T1000 (cell line): ENCODE measurements around the gene FLRT1.
A peak's percentile ranks its signal among the peaks of the same experiment; 100 is the strongest.

Experiments used
- DNase-seq: peaks from one replicate; lab custom pipeline; 2025; ENCODE audit warnings: mixed read lengths; lab: John Stamatoyannopoulos, UW

FLRT1 gene

GRCh38 chr11:64023712-64024710 lies 11.7 kb upstream of the FLRT1 start:
- DNase-seq: no peak

- no peak for DNase-seq
Measured at GRCh38 chr11:64025205-64025604, 10.5 kb upstream of the FLRT1 start.

- DNase-seq: no peak
Measured at GRCh38 chr11:64026575-64027205, 9.0 kb upstream of the FLRT1 start.

GRCh38 chr11:64027651-64028397 lies 7.9 kb upstream of the FLRT1 start:
- DNase-seq: no peak

DNA sequence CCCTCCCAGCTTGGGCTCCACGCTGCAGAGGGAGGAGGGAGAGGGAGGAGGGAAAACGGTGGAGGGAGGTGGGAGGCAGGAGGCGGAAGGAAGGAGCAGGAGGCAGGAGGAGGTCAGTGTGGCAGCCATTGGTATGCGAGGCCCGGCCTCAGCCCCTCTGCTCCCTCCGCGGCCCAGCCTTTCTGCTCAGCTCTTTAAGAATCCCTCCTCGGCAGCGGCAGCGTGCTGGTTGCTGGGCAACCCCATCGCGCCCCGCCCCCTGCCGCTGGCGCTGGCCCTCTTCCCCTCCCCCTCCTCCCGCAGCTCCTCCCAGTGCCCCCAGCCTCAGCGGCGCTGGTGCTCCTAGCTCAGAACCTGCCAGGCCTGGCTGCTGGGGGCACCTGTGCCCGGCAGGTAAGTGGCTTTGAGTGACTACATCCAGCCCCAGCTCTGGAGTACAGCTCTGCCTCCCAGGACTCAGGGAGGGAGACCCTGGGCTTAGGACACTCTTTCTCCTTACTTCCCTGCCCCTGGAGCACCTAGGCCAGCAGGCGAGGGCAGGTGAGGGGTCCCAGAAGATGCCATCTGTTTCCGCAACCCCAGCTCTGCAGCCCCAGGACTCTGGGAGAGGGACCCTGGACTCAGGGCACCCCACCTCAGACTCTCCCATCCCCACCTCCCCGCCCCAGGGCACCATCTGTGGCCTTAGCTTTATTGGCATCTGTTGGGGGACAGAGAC lies 7.2 kb upstream of the FLRT1 start:
- DNase-seq: no peak

- DNase-seq: no peak
Measured at GRCh38 chr11:64029773-64030172, 6.0 kb upstream of the FLRT1 start.

GRCh38 chr11:64031001-64031400 lies 4.7 kb upstream of the FLRT1 start:
- no peak for DNase-seq

DNA sequence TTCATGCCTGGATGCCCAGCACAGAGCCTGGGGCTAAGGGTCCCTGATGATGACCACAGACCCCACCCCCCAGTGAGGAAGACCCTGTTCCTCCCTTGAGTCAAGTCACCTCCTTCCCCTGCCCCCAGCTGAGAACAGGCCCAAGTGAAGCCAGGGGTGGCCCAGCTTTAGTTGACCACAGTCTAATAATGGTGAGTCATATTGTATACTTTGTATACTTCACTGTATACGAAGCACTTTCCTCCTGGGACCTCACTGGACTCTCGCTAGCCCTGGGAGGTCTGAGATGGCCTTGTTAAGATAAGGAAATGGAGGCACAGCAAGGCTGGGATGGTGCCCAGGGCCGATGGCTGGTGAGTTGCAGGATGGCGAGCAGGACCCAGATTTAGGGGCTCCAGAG lies 3.7 kb upstream of the FLRT1 start:
- DNase-seq: peak; percentile 16

DNA sequence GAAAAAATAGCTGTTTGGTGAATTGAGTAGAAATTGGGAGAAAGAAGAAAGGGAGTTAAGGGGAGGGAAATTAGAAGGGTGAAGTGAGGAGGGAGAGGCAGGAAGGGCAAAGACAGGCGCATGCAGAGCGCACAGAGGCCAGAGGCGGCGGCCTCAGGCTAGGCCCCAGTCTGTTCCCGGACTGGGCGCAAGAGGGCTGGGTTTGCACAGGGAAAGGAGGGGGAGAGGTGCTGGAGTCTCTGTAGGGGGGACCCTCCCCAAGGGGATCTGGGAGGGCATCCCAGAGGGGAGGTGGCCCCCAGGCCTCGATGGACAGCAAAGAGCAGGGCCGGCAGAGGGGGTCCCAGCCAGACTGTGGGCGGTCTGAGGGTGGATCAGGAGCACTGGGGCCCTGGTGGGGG lies 1.3 kb upstream of the FLRT1 start:
- no peak for DNase-seq

GRCh38 chr11:64035081-64035524 lies 628 bp upstream of the FLRT1 start:
- no peak for DNase-seq

DNA sequence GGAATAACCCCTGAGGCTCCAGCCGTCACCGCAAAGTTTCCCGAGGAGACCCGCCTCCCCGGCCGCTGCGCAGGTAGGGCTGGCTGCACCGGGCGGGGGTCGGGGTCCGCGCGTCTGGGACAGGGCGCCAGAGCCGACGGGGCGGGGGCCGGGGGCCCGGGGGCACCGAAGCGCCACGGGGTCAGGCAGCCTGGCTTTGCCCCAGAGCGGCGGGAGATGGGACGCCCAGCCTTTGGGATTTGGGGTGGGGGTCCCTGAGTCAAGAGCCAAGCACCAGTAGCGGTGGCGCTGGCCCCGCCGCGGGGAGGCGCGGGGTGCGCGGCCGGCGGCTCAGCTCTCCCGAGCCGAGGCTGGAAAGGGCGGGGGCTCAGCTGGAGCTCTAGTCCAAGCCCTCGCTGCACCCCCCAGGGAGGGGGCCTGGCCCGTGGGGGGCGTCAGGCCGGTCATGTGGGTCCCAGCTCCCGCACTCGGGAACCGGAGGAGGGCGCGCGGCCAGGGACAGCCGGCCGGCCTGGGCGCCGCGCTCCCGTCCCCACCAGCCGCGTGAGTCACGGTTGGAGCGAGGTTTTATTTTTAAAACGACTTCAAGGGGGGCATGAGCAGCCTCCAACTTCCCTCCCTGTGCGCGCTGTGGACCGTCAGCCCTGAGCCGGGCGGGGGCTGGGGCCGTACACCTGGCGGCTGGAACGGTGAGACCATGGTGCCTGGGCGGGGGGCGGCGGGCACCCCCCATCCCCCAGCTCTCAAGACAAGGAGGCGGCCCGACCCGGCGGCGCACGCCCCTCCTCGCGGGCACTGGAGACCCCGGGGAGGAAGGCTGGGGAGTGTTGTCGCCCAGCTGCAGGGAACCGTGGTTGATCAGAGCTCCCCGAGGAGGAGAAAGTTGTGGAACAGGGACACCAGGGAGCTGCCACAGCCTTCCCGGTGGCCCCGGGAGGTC lies 626 bp downstream of the FLRT1 start:
- peak; percentile 60 for DNase-seq

DNA sequence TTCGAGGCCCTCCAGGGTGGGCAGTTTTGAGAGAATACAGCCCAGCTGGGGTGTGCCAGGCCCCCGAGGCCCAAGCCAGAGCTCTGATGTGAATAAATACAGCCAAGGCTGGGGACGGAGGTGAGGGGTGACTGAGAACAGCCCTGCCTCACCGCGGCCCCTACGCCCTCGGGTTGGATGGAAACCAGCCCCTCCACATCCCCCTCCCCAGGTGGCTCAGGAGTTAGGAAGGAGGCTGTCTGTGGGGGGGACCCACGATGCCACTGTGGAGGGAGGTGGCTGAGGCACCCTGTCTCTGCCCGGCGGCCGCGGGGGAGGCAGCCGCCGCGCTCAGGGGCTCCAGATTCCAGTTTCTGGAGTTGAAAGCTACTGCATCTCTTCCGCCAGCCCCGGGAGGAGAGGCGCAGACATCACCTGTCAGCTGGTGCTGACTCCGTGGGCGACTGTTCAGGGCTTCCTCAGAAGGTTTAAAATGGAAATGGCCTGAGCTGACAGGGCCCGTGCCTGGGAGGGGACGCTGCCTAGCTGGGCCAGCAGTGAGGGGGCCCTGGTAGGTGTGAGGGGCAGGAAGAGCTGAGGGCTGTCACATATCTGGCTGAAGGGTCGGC lies 1.4 kb downstream of the FLRT1 start:
- DNase-seq: no peak

DNA sequence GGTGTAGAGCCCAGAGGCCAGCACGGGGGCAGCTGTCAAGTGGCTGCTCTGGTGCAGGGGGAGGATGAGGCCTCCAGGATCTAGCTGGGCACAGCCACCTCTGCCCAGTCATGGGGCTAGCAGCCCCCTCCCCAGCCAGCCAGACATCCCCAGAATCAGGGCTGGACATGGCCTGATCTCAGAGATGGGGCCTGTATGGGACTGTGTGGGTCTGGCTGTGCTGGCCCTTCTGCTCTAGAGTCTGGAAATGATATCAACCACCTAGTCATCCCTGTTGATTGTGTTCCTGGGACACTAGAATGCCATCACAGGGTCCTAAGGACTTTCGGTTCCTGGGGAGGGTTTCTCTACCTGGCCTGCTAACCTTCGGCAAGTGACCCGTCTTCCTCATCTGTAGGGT lies 2.8 kb downstream of the FLRT1 start:
- DNase-seq: no peak

- DNase-seq: no peak
Measured at GRCh38 chr11:64039012-64039665, 3.4 kb downstream of the FLRT1 start.

- DNase-seq: no peak
Measured at GRCh38 chr11:64040684-64041322, 5.1 kb downstream of the FLRT1 start.

- no peak for DNase-seq
Measured at GRCh38 chr11:64041846-64042245, 6.1 kb downstream of the FLRT1 start.

- DNase-seq: no peak
Measured at GRCh38 chr11:64042301-64042700, 6.6 kb downstream of the FLRT1 start.

DNA sequence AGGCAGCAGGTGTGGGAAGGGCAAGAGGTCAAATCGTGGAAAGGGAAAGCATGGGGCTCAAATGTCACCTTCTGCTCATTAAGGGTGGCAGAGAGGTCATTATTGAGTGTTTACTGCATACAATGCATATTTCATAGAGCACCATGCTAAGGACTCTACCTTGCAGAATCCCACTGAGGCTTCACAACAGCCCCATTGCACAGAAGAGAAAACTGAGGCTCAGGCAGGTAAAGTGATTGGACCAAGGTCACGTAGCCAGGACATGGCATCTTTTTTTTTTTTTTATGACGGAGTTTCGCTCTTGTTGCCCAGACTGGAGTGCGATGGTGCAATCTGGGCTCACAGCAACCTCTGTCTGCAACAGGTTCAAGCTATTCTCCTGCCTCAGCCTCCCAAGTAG lies 7.8 kb downstream of the FLRT1 start:
- no peak for DNase-seq

- DNase-seq: no peak
Measured at GRCh38 chr11:64044730-64045393, 9.1 kb downstream of the FLRT1 start.
